Activated CD4-positive, alpha-beta T cell treated with anti-CD3 and anti-CD28 coated beads for 24 hours (primary cell): Measurements from ENCODE around the gene ADPGK.
"Not testable (repeated sequence)": the region's sequence is repeated elsewhere in the genome, so short reads cannot be mapped to it uniquely, and the experiment has no call there.

Experiments
- DNase-seq, 2 donors: peaks; one replicate each; pipeline ENCODE4 v3.0.0-alpha.2; 2020; ENCODE audit warnings: low read depth in 2 of 2

Gene ADPGK

GRCh38 chr15:72783640-72784455 is at the start of gene ADPGK:
Gene ADPGK (minus strand): TSS chr15:72783758. CDS start chr15:72783691, 67 bp downstream.
- peak; percentile 89 for DNase-seq

- DNase-seq: no peak
These were observed 43.7 kb upstream of the ADPGK start for GRCh38 chr15:72827226-72827625.

- no peak for DNase-seq
These were observed 43.1 kb upstream of the ADPGK start for GRCh38 chr15:72826611-72827010.

GRCh38 chr15:72825829-72826228 is 42.3 kb upstream of the ADPGK start:
- no peak for DNase-seq

- no peak for DNase-seq
These were observed 41.2 kb upstream of the ADPGK start for GRCh38 chr15:72824781-72825180.

- no peak for DNase-seq
These were observed 40.6 kb upstream of the ADPGK start for GRCh38 chr15:72824112-72824511.

GRCh38 chr15:72820278-72820677 is 36.7 kb upstream of the ADPGK start:
- DNase-seq: no peak

GRCh38 chr15:72818632-72819031 is 35.1 kb upstream of the ADPGK start:
- DNase-seq: no peak

GRCh38 chr15:72813345-72814004 is 29.9 kb upstream of the ADPGK start:
- no peak for DNase-seq

GRCh38 chr15:72809329-72809728 is 25.8 kb upstream of the ADPGK start:
- DNase-seq: no peak

- DNase-seq: not testable (repeated sequence)
These were observed 23.8 kb upstream of the ADPGK start for GRCh38 chr15:72807346-72807745.

GRCh38 chr15:72803006-72803405 is 19.4 kb upstream of the ADPGK start:
- DNase-seq: no peak

GRCh38 chr15:72801590-72802325 is 18.2 kb upstream of the ADPGK start:
- no peak for DNase-seq

GRCh38 chr15:72800833-72801481 is 17.4 kb upstream of the ADPGK start:
- DNase-seq: no peak

- DNase-seq: no peak
These were observed 14.3 kb upstream of the ADPGK start for GRCh38 chr15:72797834-72798233.

GRCh38 chr15:72797338-72797689 is 13.8 kb upstream of the ADPGK start:
- DNase-seq: no peak

GRCh38 chr15:72796515-72797337 is 13.2 kb upstream of the ADPGK start:
- DNase-seq: peak in 1 of 2 donors; percentile 20

GRCh38 chr15:72796210-72796514 is 12.6 kb upstream of the ADPGK start:
- DNase-seq: no peak

GRCh38 chr15:72793766-72794660 is 10.5 kb upstream of the ADPGK start:
- no peak for DNase-seq

GRCh38 chr15:72792431-72792830 is 8.9 kb upstream of the ADPGK start:
- DNase-seq: no peak
